Ectodermal cell (in vitro differentiated cells): ENCODE measurements around the gene DYNLT1.

Experiments used
- H3K27ac ChIP-seq: 2 replicates; pipeline ENCODE4 v1.7.0; 2013; ENCODE audit warnings: mild to moderate bottlenecking, low read depth, low read length; ENCODE audit not compliant: insufficient read depth, poor library complexity, severe bottlenecking
- H3K27me3 ChIP-seq: 2 replicates; pipeline ENCODE4 v1.7.0; 2013; ENCODE audit warnings: mild to moderate bottlenecking, low read length; ENCODE audit not compliant: insufficient read depth, control insufficient read depth, poor library complexity, severe bottlenecking
- H3K36me3 ChIP-seq: one replicate; pipeline ENCODE4 v1.7.0; 2013; ENCODE audit warnings: low read length; ENCODE audit not compliant: control insufficient read depth, insufficient read depth
- H3K4me1 ChIP-seq: one replicate; pipeline ENCODE4 v1.7.0; 2013; ENCODE audit warnings: low read length; ENCODE audit not compliant: control insufficient read depth, insufficient read depth
- H3K4me3 ChIP-seq: 2 replicates; pipeline ENCODE4 v1.7.0; 2013; ENCODE audit warnings: low read depth, low read length, control low read depth; ENCODE audit not compliant: insufficient read depth
- H3K9me3 ChIP-seq: 2 replicates; pipeline ENCODE4 v1.7.0; 2013; ENCODE audit warnings: mild to moderate bottlenecking, low read length, moderate library complexity; ENCODE audit not compliant: control insufficient read depth
- WGBS, 2 experiments: methylation state at CpG; one replicate each; pipeline ENCODE4 v1.1.7; 2013; ENCODE audit warnings: missing lambda C conversion rate in 2 of 2; 5-methylcytosine and 5-hydroxymethylcytosine counted together

The DYNLT1 gene

GRCh38 chr6:158631678-158632537 lies 12.6 kb downstream of the DYNLT1 start:
- peaks cover 4% of the 10 kb centered on the region for H3K36me3 ChIP-seq
- no peaks in the 10 kb centered on the region for H3K9me3 ChIP-seq
- no peak overlapping the region for H3K27ac ChIP-seq
- WGBS, 2 experiments, result 91 to 92% methylated on average over 19 of the region's 19 CpGs
- H3K4me3 ChIP-seq, result no peak overlapping the region
- H3K4me1 ChIP-seq, result no peaks in the 10 kb centered on the region
- no peaks in the 10 kb centered on the region for H3K27me3 ChIP-seq

GRCh38 chr6:158630938-158631616 lies 13.5 kb downstream of the DYNLT1 start:
- Histone ChIP-seq H3K4me3 (no peak overlapping the region), H3K36me3 (peaks cover 4% of the 10 kb centered on the region), H3K9me3 (no peaks in the 10 kb centered on the region), H3K27me3 (no peaks in the 10 kb centered on the region), H3K27ac (no peak overlapping the region), H3K4me1 (no peaks in the 10 kb centered on the region)
- 93% methylated on average over 19 of the region's 19 CpGs for WGBS, 2 experiments

GRCh38 chr6:158629367-158630221 lies 14.9 kb downstream of the DYNLT1 start:
- no peak overlapping the region for H3K4me3 ChIP-seq
- no peak overlapping the region for H3K27ac ChIP-seq
- H3K27me3 ChIP-seq, result no peaks in the 10 kb centered on the region
- peaks cover 8% of the 10 kb centered on the region for H3K36me3 ChIP-seq
- H3K9me3 ChIP-seq, result no peaks in the 10 kb centered on the region
- WGBS, 2 experiments, result 87 to 88% methylated on average over 20 of the region's 20 CpGs
- H3K4me1 ChIP-seq, result no peaks in the 10 kb centered on the region

DNA sequence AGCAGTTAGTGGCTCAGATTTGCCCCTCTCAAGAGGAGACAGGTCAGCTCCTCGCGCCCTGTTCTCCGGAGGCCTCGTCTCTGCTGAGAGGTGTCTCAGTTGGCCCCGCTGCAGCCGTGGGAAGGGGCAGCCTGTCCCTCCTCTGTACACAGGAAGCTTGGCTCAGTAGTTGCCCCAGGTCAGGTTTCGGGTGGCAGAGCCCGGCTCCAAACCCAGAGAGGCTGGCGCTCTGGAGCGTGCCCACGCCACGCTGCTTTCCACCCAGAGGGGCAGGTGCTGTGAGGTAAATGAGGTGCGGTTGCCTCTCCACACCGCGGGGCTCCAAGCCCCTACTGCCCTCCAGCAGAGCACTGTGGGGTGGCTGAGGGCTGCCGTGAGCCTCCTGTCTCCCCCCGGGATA lies 16.0 kb downstream of the DYNLT1 start:
- 91 to 93% methylated on average over 17 of the region's 17 CpGs for WGBS, 2 experiments
- H3K36me3 ChIP-seq, result peaks cover 8% of the 10 kb centered on the region

DNA sequence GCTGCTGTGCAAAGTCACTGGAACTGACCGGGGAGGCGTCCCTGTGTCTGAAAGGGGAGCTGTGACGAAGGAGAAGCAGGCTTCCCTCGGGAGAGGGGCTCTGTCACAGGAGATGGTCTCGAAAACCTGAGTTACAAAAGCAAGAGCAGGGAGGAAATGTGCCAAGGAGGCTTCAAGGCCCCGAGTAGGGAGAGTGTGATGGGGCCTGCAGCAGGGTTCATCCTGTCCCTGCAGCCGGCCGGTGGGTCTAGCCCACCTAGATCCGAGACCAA lies 16.7 kb downstream of the DYNLT1 start:
- WGBS, 2 experiments, result 91 to 92% methylated on average over 9 of the region's 9 CpGs
- H3K36me3 ChIP-seq, result peaks cover 5% of the 10 kb centered on the region
- no peak overlapping the region for H3K27ac ChIP-seq

More for the DNA sequence above, 16.0 kb downstream of the DYNLT1 start:
- Histone ChIP-seq H3K4me3 (no peak overlapping the region), H3K27me3 (no peaks in the 10 kb centered on the region), H3K27ac (no peak overlapping the region), H3K4me1 (no peaks in the 10 kb centered on the region), H3K9me3 (no peaks in the 10 kb centered on the region)

DNA sequence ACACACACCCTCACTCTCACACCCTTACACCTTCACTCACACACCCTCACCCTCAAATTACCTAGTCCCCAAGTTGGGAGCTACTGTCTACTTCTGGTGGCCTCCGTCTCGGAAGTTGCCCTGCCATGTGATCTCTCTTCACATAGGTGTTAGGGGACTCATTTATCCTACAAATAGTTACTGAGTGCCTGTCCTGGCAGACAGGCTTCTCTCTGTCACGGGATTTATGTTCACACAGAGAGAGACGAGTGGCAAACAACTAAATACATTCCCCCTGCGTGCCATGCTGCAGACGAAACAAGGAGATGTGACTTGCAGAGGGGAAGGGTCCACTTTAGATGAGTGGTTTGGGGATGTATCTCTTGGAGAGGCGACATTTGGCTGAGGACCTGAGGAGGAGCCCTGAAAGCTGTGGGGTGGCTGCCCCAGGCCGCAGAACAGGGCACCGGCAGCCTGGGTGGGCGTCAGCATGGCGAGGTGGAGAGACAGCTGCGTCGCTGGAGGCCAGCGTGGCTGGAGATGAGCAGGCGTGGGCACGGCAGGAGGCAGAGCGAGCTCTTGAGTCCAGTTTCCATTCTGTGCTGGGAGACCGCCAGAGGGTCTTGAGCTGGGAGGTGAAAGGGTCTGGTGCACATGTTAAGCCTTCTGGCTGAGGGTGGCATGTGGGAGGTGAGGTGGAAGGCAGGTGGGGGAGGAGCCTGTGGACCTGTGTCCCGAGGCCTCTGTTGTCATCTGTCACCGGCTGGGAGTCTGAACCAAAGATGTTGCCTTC lies 17.2 kb downstream of the DYNLT1 start:
- H3K27ac ChIP-seq, result no peak overlapping the region
- 93 to 94% methylated on average over 20 of the region's 20 CpGs for WGBS, 2 experiments
- H3K27me3 ChIP-seq, result no peaks in the 10 kb centered on the region
- no peaks in the 10 kb centered on the region for H3K9me3 ChIP-seq
- peaks cover 5% of the 10 kb centered on the region for H3K36me3 ChIP-seq
- no peak overlapping the region for H3K4me3 ChIP-seq
- H3K4me1 ChIP-seq, result no peaks in the 10 kb centered on the region

More for the DNA sequence above, 16.7 kb downstream of the DYNLT1 start:
- Histone ChIP-seq H3K27me3 (no peaks in the 10 kb centered on the region), H3K4me1 (no peaks in the 10 kb centered on the region), H3K9me3 (no peaks in the 10 kb centered on the region), H3K4me3 (no peak overlapping the region)

GRCh38 chr6:158626360-158627167 lies 18.0 kb downstream of the DYNLT1 start:
- Histone ChIP-seq H3K9me3 (no peaks in the 10 kb centered on the region), H3K4me1 (no peaks in the 10 kb centered on the region), H3K27me3 (no peaks in the 10 kb centered on the region), H3K27ac (no peak overlapping the region), H3K36me3 (peaks cover 5% of the 10 kb centered on the region), H3K4me3 (no peak overlapping the region)
- WGBS, 2 experiments, result 94 to 97% methylated on average over 6 of the region's 6 CpGs

GRCh38 chr6:158625881-158626305 lies 18.6 kb downstream of the DYNLT1 start:
- Histone ChIP-seq H3K27me3 (no peaks in the 10 kb centered on the region), H3K4me1 (no peaks in the 10 kb centered on the region), H3K4me3 (no peak overlapping the region), H3K36me3 (peaks cover 5% of the 10 kb centered on the region), H3K9me3 (no peaks in the 10 kb centered on the region), H3K27ac (no peak overlapping the region)
- WGBS, 2 experiments, result 95 to 96% methylated on average over 15 of the region's 15 CpGs
